NCI-H1105 (cell line): ENCODE measurements around the gene PKP2.
"Not testable (repeated sequence)": the region's sequence is repeated elsewhere in the genome, so short reads cannot be mapped to it uniquely, and the experiment has no call there.

Experiments
- DNase-seq: peaks from one replicate; lab custom pipeline; 2025; lab: John Stamatoyannopoulos, UW

Gene PKP2

GRCh38 chr12:32861658-32862057, 34.9 kb downstream of the PKP2 start:
- DNase-seq, result not testable (repeated sequence)

- DNase-seq, result no peak
These were observed 36.4 kb downstream of the PKP2 start for GRCh38 chr12:32860192-32860591.

GRCh38 chr12:32859389-32859788, 37.2 kb downstream of the PKP2 start:
- no peak for DNase-seq

GRCh38 chr12:32854716-32855115, 41.9 kb downstream of the PKP2 start:
- no peak for DNase-seq

- no peak for DNase-seq
These were observed 42.5 kb downstream of the PKP2 start for GRCh38 chr12:32854097-32854496.

- DNase-seq, result no peak
These were observed 49.3 kb downstream of the PKP2 start for GRCh38 chr12:32847287-32847686.

- no peak for DNase-seq
These were observed 50.5 kb downstream of the PKP2 start for GRCh38 chr12:32846053-32846452.

- no peak for DNase-seq
These were observed 53.0 kb downstream of the PKP2 start for GRCh38 chr12:32843528-32844095.

- no peak for DNase-seq
These were observed 55.5 kb downstream of the PKP2 start for GRCh38 chr12:32841061-32841460.

- no peak for DNase-seq
These were observed 56.7 kb downstream of the PKP2 start for GRCh38 chr12:32839828-32840227.

- no peak for DNase-seq
These were observed 58.6 kb downstream of the PKP2 start for GRCh38 chr12:32837974-32838373.

GRCh38 chr12:32836710-32837109, 59.9 kb downstream of the PKP2 start:
- DNase-seq, result no peak

- DNase-seq, result no peak
These were observed 62.5 kb downstream of the PKP2 start for GRCh38 chr12:32834122-32834521.

GRCh38 chr12:32828552-32828951, 68.0 kb downstream of the PKP2 start:
- DNase-seq, result no peak

- DNase-seq, result no peak
These were observed 68.5 kb downstream of the PKP2 start for GRCh38 chr12:32828120-32828519.

GRCh38 chr12:32826807-32827412, 69.7 kb downstream of the PKP2 start:
- no peak for DNase-seq

GRCh38 chr12:32824596-32824995, 72.0 kb downstream of the PKP2 start:
- no peak for DNase-seq

GRCh38 chr12:32822344-32822743, 74.2 kb downstream of the PKP2 start:
- DNase-seq, result no peak

- no peak for DNase-seq
These were observed 74.9 kb downstream of the PKP2 start for GRCh38 chr12:32821710-32822109.

GRCh38 chr12:32821293-32821692, 75.3 kb downstream of the PKP2 start:
- DNase-seq, result no peak

GRCh38 chr12:32820376-32820931, 76.1 kb downstream of the PKP2 start:
- DNase-seq, result no peak

- DNase-seq, result no peak
These were observed 77.2 kb downstream of the PKP2 start for GRCh38 chr12:32819424-32819823.

GRCh38 chr12:32811686-32812392, 84.7 kb downstream of the PKP2 start:
- no peak for DNase-seq
